DND-41 (cell line): ENCODE results near the gene RNASE7.

Experiments
- CTCF ChIP-seq: IDR thresholded peaks from 2 replicates; pipeline ENCODE4 v1.5.1; 2012; ENCODE audit warnings: borderline replicate concordance, low read length, moderate library complexity, mild to moderate bottlenecking; ENCODE audit not compliant: poor library complexity, severe bottlenecking; ENCODE audit errors: extremely low read depth
- EZH2 ChIP-seq: IDR thresholded peaks from 3 replicates; pipeline ENCODE4 v1.6.1; 2012; ENCODE audit warnings: borderline replicate concordance, low read depth, mild to moderate bottlenecking, moderate library complexity, low read length, inconsistent platforms; ENCODE audit not compliant: severe bottlenecking

GRCh38 chr14:21090194-21090939 is 48.2 kb downstream of the RNASE7 start:
- TF ChIP-seq CTCF (peak; percentile 64), EZH2 (no peak)
